Left renal cortex interstitium (tissue), 4 donors: Measurements from ENCODE around the gene ZNFX1. TPM values are rescaled to one million over a fixed set of nuclear protein-coding genes. Genes with fewer than 3 reads are reported as not detected.
A peak's percentile ranks its signal among the peaks of the same experiment; 100 is the strongest.
"Not testable (repeated sequence)": the region's sequence is repeated elsewhere in the genome, so short reads cannot be mapped to it uniquely, and the experiment has no call there.

ENCODE experiments used
- DNase-seq, 4 donors: peaks; one replicate each; pipeline ENCODE4 v3.0.0-alpha.2; 2013; ENCODE audit warnings: low read depth in 4 of 4, low spot score in 2 of 4, missing footprints in 1 of 4
- polyA plus RNA-seq, 4 donors: library from polyadenylated mRNA; unstranded; fragments of 120-200 nt; gene quantifications; one replicate each; pipeline ENCODE4 v1.2.1, GENCODE V29; 2013; ENCODE audit not compliant: insufficient read length in 4 of 4

ZNFX1 gene
- polyA plus RNA-seq, 4 donors = 15.5 to 17.1 (median 17.0) TPM

- DNase-seq = not testable (repeated sequence)
Measured at GRCh38 chr20:49218739-49219090, 59.1 kb downstream of the ZNFX1 start.

GRCh38 chr20:49216991-49217578, 60.8 kb downstream of the ZNFX1 start:
- DNase-seq = peak; percentile 79 to 94 (median 82)

GRCh38 chr20:49215232-49215631, 62.6 kb downstream of the ZNFX1 start:
- no peak for DNase-seq

- no peak for DNase-seq
Measured at GRCh38 chr20:49214571-49214970, 63.3 kb downstream of the ZNFX1 start.

- no peak for DNase-seq
Measured at GRCh38 chr20:49210757-49211110, 67.1 kb downstream of the ZNFX1 start.

GRCh38 chr20:49210101-49210756, 67.6 kb downstream of the ZNFX1 start:
- DNase-seq = no peak

- DNase-seq = no peak
Measured at GRCh38 chr20:49207076-49207475, 70.8 kb downstream of the ZNFX1 start.

DNA sequence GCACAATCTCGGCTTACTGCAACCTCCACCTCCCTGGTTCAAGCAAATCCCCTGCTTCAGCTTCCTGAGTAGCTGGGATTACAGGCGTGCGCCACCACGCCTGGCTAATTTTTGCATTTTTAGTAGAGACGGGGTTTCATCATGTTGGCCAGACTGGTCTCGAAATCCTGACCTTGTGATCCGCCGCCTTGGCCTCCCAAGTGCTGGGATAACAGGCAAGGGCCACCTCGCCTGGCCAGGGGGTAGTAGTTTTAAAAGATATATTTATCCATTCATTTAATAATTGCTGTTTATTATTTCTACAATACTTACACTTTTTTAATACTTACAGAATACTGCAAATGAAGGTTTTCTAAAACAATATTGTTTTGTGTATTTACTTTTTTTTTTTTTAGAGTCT, 74.1 kb downstream of the ZNFX1 start:
- no peak for DNase-seq

DNA sequence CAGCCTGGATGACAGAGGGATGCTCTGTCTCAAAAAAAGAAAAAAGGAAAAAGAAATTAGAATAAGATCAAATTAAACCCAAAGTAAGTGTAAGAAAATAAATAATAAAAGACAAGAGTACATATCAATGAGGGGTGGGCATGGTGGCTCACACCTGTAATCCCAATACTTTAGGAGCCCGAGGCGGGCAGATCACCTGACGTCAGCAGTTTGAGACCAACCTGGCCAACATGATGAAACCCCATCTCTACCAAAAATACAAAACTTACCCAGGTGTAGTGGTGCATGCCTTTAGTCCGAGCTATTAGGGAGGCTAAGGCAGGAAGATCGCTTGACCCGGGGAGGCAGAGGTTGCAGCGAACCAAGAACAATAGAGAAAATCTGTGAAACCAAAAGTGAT, 74.8 kb downstream of the ZNFX1 start:
- DNase-seq = no peak

DNA sequence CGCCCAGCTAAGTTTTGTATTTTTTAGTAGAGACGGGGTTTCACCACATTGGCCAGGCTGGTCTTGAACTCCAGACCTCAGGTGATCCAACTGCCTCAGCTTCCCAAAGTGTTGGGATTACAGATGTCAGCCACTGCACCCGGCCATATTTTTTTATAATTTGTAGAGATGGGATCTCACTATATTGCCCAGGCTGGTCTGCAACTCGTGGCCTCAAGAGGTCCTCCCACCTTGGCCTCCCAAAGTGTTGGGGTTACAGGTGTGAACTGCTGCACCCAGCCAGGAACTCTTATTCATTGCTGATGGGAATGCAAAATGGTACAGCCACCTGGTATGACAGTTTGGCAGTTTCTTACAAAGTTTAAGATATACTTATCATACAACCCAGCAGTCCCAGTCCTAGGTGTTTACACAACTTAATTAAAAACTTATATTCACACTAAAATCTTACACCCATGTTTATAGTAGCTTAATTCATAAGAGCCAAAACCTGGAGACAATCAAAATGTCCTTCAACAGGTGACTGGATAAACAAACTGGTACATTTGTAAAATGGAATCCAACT, 78.0 kb downstream of the ZNFX1 start:
- no peak for DNase-seq

- DNase-seq = not testable (repeated sequence)
Measured at GRCh38 chr20:49192944-49193518, 84.8 kb downstream of the ZNFX1 start.

Other genes starting within 250 kb of the ZNFX1 start
- 100 to 1,000 TPM in 3 of 4 donors, 10 to 100 TPM in 1; 94.6 to 113 (median 105) TPM for gene CSE1L, start 231.7 kb downstream of the ZNFX1 start, polyA plus RNA-seq
- 100 to 1,000 TPM; 115 to 121 (median 116) TPM for gene STAU1, start 89.7 kb downstream of the ZNFX1 start, polyA plus RNA-seq
- gene DDX27, start 58.6 kb downstream of the ZNFX1 start, polyA plus RNA-seq = 10 to 100 TPM; 45.2 to 52.3 (median 48.5) TPM
- gene KCNB1, start 204.6 kb upstream of the ZNFX1 start, polyA plus RNA-seq = 1 to 10 TPM in 1 of 4 donors, under 1 TPM in 3; 0.47 to 1.1 (median 0.70) TPM